Fibroblast of lung (primary cell): ENCODE results near the gene GAR1. TPM values are rescaled to one million over a fixed set of nuclear protein-coding genes. Genes with fewer than 3 reads are reported as not detected.

ENCODE experiments used
- DNase-seq, 2 donors: peaks; one replicate each; pipeline versions ENCODE4 v3.0.0 to v3.0.0-alpha.2; 2010; ENCODE audit warnings: low read depth in 2 of 2
- H2AFZ ChIP-seq: 2 replicates; pipeline ENCODE4 v1.5.1; 2012; ENCODE audit warnings: low read length, control low read depth, inconsistent platforms
- H3K27ac ChIP-seq: 2 replicates; pipeline ENCODE4 v1.5.1; 2011; ENCODE audit warnings: low read length, control low read depth; ENCODE audit not compliant: insufficient read depth
- H3K27me3 ChIP-seq: 2 replicates; pipeline ENCODE4 v1.5.1; 2011; ENCODE audit warnings: mild to moderate bottlenecking, low read length; ENCODE audit not compliant: control insufficient read depth, insufficient read depth
- H3K36me3 ChIP-seq: 2 replicates; pipeline ENCODE4 v1.5.1; 2011; ENCODE audit warnings: low read length; ENCODE audit not compliant: control insufficient read depth, insufficient read depth
- H3K4me1 ChIP-seq: 2 replicates; pipeline ENCODE4 v1.5.1; 2011; ENCODE audit warnings: low read length; ENCODE audit not compliant: control insufficient read depth, insufficient read depth; ENCODE audit errors: extremely low read depth
- H3K4me2 ChIP-seq: 2 replicates; pipeline ENCODE4 v1.5.1; 2011; ENCODE audit warnings: low read length, control low read depth; ENCODE audit not compliant: insufficient read depth; ENCODE audit errors: extremely low read depth
- H3K4me3 ChIP-seq, 4 experiments: fragments of 200-600 bp in 1 of 4; sonication (generic) in 1 of 4; replicated peaks in 1 of 4; 2 replicates each; pipeline ENCODE4 v1.5.1; 2011 to 2016; ENCODE audit warnings: low read length in 4 of 4, low read depth in 3 of 4, mild to moderate bottlenecking in 3 of 4, control low read depth in 2 of 4, inconsistent platforms in 1 of 4, mixed read lengths in 1 of 4; ENCODE audit not compliant: insufficient read depth in 1 of 4; ENCODE audit errors: control extremely low read depth in 1 of 4
- H3K79me2 ChIP-seq: 2 replicates; pipeline ENCODE4 v1.5.1; 2012; ENCODE audit warnings: mild to moderate bottlenecking, low read length, inconsistent platforms; ENCODE audit not compliant: control insufficient read depth, insufficient read depth
- H3K9ac ChIP-seq: 2 replicates; pipeline ENCODE4 v1.5.1; 2011; ENCODE audit warnings: mild to moderate bottlenecking, low read length, control low read depth; ENCODE audit not compliant: insufficient read depth
- H3K9me3 ChIP-seq: 2 replicates; pipeline ENCODE4 v1.5.1; 2012; ENCODE audit warnings: low read depth, low read length; ENCODE audit not compliant: control insufficient read depth, insufficient read depth
- H4K20me1 ChIP-seq: 2 replicates; pipeline ENCODE4 v1.5.1; 2011; ENCODE audit warnings: low read length; ENCODE audit not compliant: control insufficient read depth, insufficient read depth; ENCODE audit errors: extremely low read depth
- CTCF ChIP-seq, 2 donors: IDR thresholded peaks in 1 of 2; conservative IDR thresholded peaks in 1 of 2; 1 replicate in 1 of 2; 2 replicates in 1 of 2; pipeline ENCODE4 v1.5.1; 2011 to 2012; ENCODE audit warnings: low read length in 2 of 2, control low read depth in 1 of 2, inconsistent platforms in 1 of 2, low read depth in 1 of 2, mild to moderate bottlenecking in 1 of 2
- EZH2 ChIP-seq: IDR thresholded peaks from 2 replicates; pipeline ENCODE4 v1.5.1; 2012; ENCODE audit warnings: low read length, control low read depth, mild to moderate bottlenecking; ENCODE audit errors: missing control alignments
- polyA plus RNA-seq, 2 donors: library from polyadenylated mRNA; depleted of rRNA in 1 of 2; stranded (reverse) in 1 of 2; unstranded in 1 of 2; fragments of >200 nt; gene quantifications; 2 replicates each; pipeline ENCODE4 v1.2.1, GENCODE V29; 2011 to 2012; ENCODE audit warnings: missing spikeins in 1 of 2
- total RNA-seq: library from RNA; depleted of rRNA; stranded (reverse); fragments of >200 nt; gene quantifications from 2 replicates; pipeline ENCODE4 v1.2.1, GENCODE V29; 2014

GAR1 gene
- total and polyA plus RNA-seq, 2 donors (not counting 1 experiment from before 2014, with no cell fraction given): 2.5 to 20.3 TPM

- no peaks in the 10 kb centered on the region for H3K79me2 ChIP-seq
- H3K4me2 ChIP-seq: no peak overlapping the region
- H3K4me3 ChIP-seq: no peak overlapping the region
- H4K20me1 ChIP-seq: no peaks in the 10 kb centered on the region
- H2AFZ ChIP-seq: no peak overlapping the region
- no peaks in the 10 kb centered on the region for H3K27me3 ChIP-seq
- H3K27ac ChIP-seq: no peak overlapping the region
- TF ChIP-seq CTCF (conservative IDR thresholded peaks at IDR 0.05 in 1 of 2, IDR thresholded peaks at IDR 0.05 in 1 of 2; ENCODE audit: low read depth in 1 of 2, low read length in 2 of 2) (no peak), EZH2 (no peak)
- H3K9me3 ChIP-seq: no peaks in the 10 kb centered on the region
- H3K4me1 ChIP-seq: no peaks in the 10 kb centered on the region
- no peak overlapping the region for H3K9ac ChIP-seq
- no peak for DNase-seq
- no peaks in the 10 kb centered on the region for H3K36me3 ChIP-seq
Measured at GRCh38 chr4:109872065-109872464, 56.5 kb downstream of the GAR1 start.

GRCh38 chr4:109872950-109873656, 57.5 kb downstream of the GAR1 start:
- H4K20me1 ChIP-seq: no peaks in the 10 kb centered on the region
- no peaks in the 10 kb centered on the region for H3K36me3 ChIP-seq
- no peak overlapping the region for H3K4me3 ChIP-seq
- H3K9me3 ChIP-seq: no peaks in the 10 kb centered on the region
- H2AFZ ChIP-seq: no peak overlapping the region
- TF ChIP-seq CTCF (conservative IDR thresholded peaks at IDR 0.05 in 1 of 2, IDR thresholded peaks at IDR 0.05 in 1 of 2; ENCODE audit: low read depth in 1 of 2, low read length in 2 of 2): no peak
- no peak for TF ChIP-seq EZH2
- no peaks in the 10 kb centered on the region for H3K4me1 ChIP-seq
- DNase-seq: no peak
- no peak overlapping the region for H3K4me2 ChIP-seq
- H3K79me2 ChIP-seq: no peaks in the 10 kb centered on the region
- H3K27ac ChIP-seq: no peak overlapping the region
- no peaks in the 10 kb centered on the region for H3K27me3 ChIP-seq
- no peak overlapping the region for H3K9ac ChIP-seq

- H3K4me2 ChIP-seq: no peak overlapping the region
- no peaks in the 10 kb centered on the region for H3K4me1 ChIP-seq
- no peak overlapping the region for H3K4me3 ChIP-seq
- no peak overlapping the region for H2AFZ ChIP-seq
- no peak overlapping the region for H3K9ac ChIP-seq
- no peaks in the 10 kb centered on the region for H3K36me3 ChIP-seq
- no peaks in the 10 kb centered on the region for H4K20me1 ChIP-seq
- no peak overlapping the region for H3K27ac ChIP-seq
- no peak for TF ChIP-seq CTCF (conservative IDR thresholded peaks at IDR 0.05 in 1 of 2, IDR thresholded peaks at IDR 0.05 in 1 of 2; ENCODE audit: low read depth in 1 of 2, low read length in 2 of 2)
- TF ChIP-seq EZH2: no peak
- no peaks in the 10 kb centered on the region for H3K79me2 ChIP-seq
- DNase-seq: peak; percentile 18 to 69
- H3K27me3 ChIP-seq: no peaks in the 10 kb centered on the region
- H3K9me3 ChIP-seq: no peaks in the 10 kb centered on the region
Measured at GRCh38 chr4:109873791-109874514, 58.4 kb downstream of the GAR1 start.

Other genes with a start within 250 kb of the GAR1 start
- 31.3 and 33.5 TPM in 2 replicates for gene CASP6, start 112.3 kb upstream of the GAR1 start, total RNA-seq
- 44.7 and 45.5 TPM in 2 replicates for gene CASP6, start 112.3 kb upstream of the GAR1 start, polyA plus RNA-seq
- 10.5 and 18.0 TPM in 2 replicates for gene PLA2G12A, start 85.7 kb upstream of the GAR1 start, total RNA-seq
- 15.9 and 16.1 TPM in 2 replicates for gene PLA2G12A, start 85.7 kb upstream of the GAR1 start, polyA plus RNA-seq
- 10.2 and 36.0 TPM in 2 replicates for gene CFI, start 13.8 kb upstream of the GAR1 start, total RNA-seq
- 5.9 and 18.2 TPM in 2 replicates for gene CFI, start 13.8 kb upstream of the GAR1 start, polyA plus RNA-seq
- under 0.01 TPM in 2 replicates for gene RRH, start 12.2 kb downstream of the GAR1 start, total RNA-seq
- gene RRH, start 12.2 kb downstream of the GAR1 start, polyA plus RNA-seq: 0.07 and 0.08 TPM in 2 replicates
- gene LRIT3, start 32.3 kb downstream of the GAR1 start, total RNA-seq: under 0.01 TPM in 2 replicates
- 0.01 TPM in 2 replicates for gene LRIT3, start 32.3 kb downstream of the GAR1 start, polyA plus RNA-seq
- 0.26 and 0.83 TPM in 2 replicates for gene EGF, start 97.1 kb downstream of the GAR1 start, total RNA-seq
- gene EGF, start 97.1 kb downstream of the GAR1 start, polyA plus RNA-seq: 0.07 and 0.59 TPM in 2 replicates